ENCODE data around the gene UBE2G1.
A peak's percentile ranks its signal among the peaks of the same experiment; 100 is the strongest.

DNA sequence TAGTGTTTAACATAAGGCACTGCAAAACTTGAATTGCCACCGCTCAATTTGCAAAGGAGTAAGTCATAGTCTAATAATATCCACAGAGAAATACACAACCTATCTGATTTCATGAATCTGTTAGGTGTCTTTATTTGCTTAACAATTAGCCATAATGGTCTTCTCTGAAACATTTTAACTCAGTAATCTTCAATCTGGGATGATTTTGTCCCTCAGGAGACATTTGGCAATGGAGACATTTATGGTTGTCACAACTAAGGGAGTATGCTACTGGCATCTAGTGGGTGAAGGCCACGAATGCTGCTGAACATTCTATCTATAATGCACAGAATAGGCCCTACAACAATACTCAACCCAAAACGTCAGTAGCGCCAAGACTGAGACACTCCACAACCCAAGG is 4.3 kb downstream of the UBE2G1 start:
- no peak for TF ChIP-seq MYC (IDR thresholded peaks at IDR 0.05; ENCODE audit: borderline replicate concordance, low read length)
- TF ChIP-seq SMC3 (IDR thresholded peaks at IDR 0.05), result no peak
- TF ChIP-seq, protein P1, sequence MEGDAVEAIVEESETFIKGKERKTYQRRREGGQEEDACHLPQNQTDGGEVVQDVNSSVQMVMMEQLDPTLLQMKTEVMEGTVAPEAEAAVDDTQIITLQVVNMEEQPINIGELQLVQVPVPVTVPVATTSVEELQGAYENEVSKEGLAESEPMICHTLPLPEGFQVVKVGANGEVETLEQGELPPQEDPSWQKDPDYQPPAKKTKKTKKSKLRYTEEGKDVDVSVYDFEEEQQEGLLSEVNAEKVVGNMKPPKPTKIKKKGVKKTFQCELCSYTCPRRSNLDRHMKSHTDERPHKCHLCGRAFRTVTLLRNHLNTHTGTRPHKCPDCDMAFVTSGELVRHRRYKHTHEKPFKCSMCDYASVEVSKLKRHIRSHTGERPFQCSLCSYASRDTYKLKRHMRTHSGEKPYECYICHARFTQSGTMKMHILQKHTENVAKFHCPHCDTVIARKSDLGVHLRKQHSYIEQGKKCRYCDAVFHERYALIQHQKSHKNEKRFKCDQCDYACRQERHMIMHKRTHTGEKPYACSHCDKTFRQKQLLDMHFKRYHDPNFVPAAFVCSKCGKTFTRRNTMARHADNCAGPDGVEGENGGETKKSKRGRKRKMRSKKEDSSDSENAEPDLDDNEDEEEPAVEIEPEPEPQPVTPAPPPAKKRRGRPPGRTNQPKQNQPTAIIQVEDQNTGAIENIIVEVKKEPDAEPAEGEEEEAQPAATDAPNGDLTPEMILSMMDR (IDR thresholded peaks at IDR 0.05), result peak; percentile 42; the same call in 2 of the 3 replicates
